Measurements from ENCODE around the gene TRPV3.

DNA sequence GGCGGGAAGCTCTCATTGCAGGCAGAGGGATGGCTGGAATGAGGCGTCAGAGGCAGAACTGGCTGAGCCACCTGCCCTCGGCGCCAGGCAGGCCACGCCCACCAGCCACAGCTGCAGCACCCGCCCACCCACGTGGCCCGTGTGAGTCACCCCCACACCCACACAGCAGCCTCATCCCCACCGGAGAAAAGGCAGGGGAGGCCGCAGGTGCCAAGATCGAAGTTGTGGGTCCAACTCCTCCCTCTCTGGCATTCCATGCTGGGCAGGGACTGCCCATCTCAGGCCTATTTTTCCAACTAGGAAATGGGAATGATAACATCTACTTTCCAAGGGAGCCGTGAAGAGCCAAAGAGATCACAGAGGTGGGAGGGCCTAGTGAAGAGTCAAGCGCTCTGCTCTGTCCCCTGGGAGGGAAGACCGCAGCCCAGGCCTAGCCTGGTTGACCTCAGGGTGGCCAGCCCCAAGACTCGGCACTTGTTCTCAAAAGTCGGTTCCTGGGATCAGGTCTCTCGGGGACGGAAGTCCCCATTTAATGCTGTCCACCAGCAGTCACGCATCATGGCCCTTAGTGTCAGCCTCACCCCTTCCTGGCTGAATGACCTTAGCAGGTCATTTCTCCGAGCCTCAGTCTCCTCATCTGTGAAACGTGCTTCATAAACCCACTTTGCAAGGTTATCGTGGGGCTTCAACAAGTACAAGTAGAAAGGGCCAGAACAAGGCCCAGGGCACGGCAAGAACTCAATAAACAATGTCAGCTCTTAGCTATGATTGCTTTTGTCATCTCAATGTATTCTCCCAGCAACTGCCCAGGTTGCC is at the start of gene TRPV3:
- no peak for TF ChIP-seq EZH2phosphoT487 (IDR thresholded peaks at IDR 0.05; ENCODE audit: low read depth)
- TF ChIP-seq, protein P1, sequence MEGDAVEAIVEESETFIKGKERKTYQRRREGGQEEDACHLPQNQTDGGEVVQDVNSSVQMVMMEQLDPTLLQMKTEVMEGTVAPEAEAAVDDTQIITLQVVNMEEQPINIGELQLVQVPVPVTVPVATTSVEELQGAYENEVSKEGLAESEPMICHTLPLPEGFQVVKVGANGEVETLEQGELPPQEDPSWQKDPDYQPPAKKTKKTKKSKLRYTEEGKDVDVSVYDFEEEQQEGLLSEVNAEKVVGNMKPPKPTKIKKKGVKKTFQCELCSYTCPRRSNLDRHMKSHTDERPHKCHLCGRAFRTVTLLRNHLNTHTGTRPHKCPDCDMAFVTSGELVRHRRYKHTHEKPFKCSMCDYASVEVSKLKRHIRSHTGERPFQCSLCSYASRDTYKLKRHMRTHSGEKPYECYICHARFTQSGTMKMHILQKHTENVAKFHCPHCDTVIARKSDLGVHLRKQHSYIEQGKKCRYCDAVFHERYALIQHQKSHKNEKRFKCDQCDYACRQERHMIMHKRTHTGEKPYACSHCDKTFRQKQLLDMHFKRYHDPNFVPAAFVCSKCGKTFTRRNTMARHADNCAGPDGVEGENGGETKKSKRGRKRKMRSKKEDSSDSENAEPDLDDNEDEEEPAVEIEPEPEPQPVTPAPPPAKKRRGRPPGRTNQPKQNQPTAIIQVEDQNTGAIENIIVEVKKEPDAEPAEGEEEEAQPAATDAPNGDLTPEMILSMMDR (IDR thresholded peaks at IDR 0.05; ENCODE audit: low read depth, low read length), result no peak

Data from OCI-LY3 (cell line).